ENCODE results near the gene DCXR. TPM values are rescaled to one million over a fixed set of nuclear protein-coding genes. Genes with fewer than 3 reads are reported as not detected.

The DCXR gene
- total RNA-seq, 4 donors from 2014 or later, result 78.6 to 135 (median 102) TPM

DNA sequence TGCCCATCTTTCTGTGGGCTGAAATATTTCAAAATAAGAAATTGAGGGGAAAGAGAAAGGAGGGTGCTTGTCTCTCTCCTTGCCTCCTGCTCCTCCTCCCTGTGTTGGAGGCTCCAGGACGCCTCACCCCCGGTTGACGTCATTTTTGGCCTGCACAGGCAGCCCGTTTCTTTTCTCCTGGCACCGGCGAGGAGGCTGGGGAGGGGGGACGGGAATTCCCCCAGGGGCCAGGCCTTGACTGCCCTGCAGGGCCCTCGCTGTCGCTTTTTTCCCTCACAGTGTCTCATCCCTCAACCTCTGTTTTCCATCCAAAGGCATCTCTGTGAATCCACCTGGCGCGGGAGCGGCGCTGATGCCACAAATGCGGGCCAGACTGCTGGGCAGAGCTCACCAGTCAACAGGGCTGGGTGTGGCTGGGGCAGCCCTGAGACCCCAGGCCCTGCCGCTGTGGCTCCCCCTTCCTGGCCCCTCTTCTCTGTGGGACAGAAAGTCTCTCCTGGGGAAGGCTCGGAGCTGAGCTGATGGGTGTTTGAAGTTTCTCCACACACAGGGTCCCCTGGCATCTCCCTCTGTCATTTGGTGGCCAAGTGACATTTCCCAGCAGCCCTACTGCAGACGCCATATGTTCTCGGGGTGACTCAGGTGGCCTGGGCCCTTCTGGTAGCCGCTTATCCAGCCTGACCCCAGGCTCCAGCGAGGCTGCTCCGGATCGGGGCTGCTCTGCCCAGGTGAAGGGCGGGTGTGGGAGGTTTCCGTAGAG lies 30.8 kb downstream of the DCXR start:
- peaks cover 28 to 43% (median 38%) of the 10 kb centered on the region in 4 donors for H3K4me1 ChIP-seq
- H3K4me3 ChIP-seq, result no peak overlapping the region
- intact Hi-C loops (cut with DNase I), result no loop called here
- H3K27ac ChIP-seq (replicated peaks in 1 of 4), result no peak overlapping the region
- 51% methylated on average over 13 of the region's 24 CpGs for WGBS
- TF ChIP-seq POLR2AphosphoS5 (IDR thresholded peaks at IDR 0.05) (no peak), POLR2A (IDR thresholded peaks at IDR 0.05; ENCODE audit: low read depth) (no peak), EP300 (IDR thresholded peaks at IDR 0.05) (no peak)
- TF ChIP-seq, protein P1, sequence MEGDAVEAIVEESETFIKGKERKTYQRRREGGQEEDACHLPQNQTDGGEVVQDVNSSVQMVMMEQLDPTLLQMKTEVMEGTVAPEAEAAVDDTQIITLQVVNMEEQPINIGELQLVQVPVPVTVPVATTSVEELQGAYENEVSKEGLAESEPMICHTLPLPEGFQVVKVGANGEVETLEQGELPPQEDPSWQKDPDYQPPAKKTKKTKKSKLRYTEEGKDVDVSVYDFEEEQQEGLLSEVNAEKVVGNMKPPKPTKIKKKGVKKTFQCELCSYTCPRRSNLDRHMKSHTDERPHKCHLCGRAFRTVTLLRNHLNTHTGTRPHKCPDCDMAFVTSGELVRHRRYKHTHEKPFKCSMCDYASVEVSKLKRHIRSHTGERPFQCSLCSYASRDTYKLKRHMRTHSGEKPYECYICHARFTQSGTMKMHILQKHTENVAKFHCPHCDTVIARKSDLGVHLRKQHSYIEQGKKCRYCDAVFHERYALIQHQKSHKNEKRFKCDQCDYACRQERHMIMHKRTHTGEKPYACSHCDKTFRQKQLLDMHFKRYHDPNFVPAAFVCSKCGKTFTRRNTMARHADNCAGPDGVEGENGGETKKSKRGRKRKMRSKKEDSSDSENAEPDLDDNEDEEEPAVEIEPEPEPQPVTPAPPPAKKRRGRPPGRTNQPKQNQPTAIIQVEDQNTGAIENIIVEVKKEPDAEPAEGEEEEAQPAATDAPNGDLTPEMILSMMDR (IDR thresholded peaks at IDR 0.05), result no peak
- H3K36me3 ChIP-seq, result peaks cover 0 to 26% (median 15%) of the 10 kb centered on the region in 4 donors
- no peaks in the 10 kb centered on the region for H3K9me3 ChIP-seq
- H3K27me3 ChIP-seq, result no peaks in the 10 kb centered on the region
- no peak for DNase-seq (ENCODE audit: extremely low spot score)

DNA sequence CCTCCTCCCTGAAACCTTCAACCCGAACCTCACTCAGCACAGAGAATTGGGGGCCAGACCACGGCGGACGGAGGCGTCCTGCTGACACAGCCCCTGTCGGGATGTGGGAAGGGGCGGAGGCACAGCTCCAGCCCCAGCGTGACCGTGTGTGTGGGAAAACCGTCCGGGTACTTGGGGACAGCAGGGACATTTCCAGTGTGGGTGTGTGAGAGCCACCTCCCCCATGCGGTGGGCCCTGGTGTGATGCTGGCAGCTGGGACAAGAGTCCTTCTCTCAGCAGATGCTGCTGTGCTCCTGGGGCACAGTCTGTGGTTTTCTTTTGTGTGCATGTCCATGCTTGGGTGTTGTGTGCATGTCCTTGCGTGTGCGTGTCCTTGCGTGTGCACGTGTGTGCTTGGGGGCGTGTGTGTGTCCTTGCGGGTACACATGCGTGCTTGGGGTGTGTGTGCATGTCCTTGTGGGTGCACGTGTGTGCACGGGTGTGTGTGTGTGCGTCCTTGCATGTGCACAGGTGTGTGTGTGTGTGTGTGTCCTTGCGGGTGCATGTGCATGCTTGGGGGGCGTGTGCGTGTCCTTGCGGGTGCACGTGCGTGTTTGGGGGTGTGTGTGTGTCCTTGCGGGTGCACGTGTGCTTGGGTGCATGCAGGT lies 31.7 kb downstream of the DCXR start:
- Histone ChIP-seq H3K36me3 (peaks cover 0 to 21% (median 11%) of the 10 kb centered on the region in 4 donors), H3K27ac (replicated peaks in 1 of 4) (no peak overlapping the region), H3K9me3 (no peaks in the 10 kb centered on the region), H3K27me3 (no peaks in the 10 kb centered on the region), H3K4me1 (peaks cover 28 to 43% (median 38%) of the 10 kb centered on the region in 4 donors), H3K4me3 (no peak overlapping the region)
- TF ChIP-seq EP300 (IDR thresholded peaks at IDR 0.05) (no peak), POLR2AphosphoS5 (IDR thresholded peaks at IDR 0.05) (no peak), POLR2A (IDR thresholded peaks at IDR 0.05; ENCODE audit: low read depth) (no peak)
- intact Hi-C loops (cut with DNase I), result no loop called here
- WGBS, result 84% methylated on average over 29 of the region's 30 CpGs
- DNase-seq (ENCODE audit: extremely low spot score), result no peak

DNA sequence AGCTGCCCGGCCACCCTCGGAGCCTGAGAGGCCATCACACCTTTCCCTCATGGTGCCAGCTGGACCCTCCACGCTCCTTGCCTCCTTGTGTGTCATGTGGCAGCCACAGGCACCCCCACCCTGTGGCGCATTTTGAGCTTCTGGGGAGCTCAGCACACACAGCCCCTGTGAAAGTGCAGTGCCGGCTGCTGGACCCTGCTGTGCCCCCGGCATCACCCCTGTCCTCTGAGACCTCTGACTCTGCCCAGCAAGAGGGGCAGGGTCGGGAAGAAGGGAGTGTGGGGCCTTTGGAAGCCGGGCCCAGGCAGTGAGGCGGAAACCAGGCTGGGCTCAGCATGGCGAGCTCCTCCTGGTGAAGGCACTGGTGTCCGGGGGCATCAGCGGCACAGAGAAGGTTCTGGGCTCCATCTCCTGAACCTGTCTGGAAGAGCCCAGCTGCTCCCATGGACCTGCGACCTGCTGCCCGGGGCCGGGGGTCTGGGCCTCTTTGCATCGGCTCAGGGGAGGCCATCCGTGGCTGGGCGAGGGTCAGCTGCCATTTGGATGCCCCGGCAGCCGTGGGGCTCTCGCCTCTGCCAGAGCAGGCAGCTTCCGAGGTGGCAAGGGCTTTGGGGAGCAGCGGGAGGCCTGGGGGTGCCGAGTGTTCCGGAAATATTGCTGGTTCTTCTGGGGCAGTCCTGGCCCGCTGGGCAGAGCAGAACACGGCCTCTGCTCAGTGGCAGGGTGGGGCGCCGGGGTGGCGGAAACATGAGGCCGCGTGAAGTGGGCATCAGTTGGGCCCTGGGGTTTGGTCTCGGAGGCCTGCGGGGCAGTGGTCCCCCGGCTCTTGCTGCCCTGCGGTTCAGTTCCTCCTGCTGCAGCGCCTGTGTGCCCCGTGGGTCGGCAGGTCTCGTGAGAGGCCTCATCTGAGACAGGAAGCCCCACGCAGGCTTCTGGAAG lies 32.7 kb downstream of the DCXR start:
- Histone ChIP-seq H3K9me3 (no peaks in the 10 kb centered on the region), H3K4me1 (peaks cover 28 to 43% (median 38%) of the 10 kb centered on the region in 4 donors), H3K36me3 (peaks cover 0 to 14% (median 8%) of the 10 kb centered on the region in 4 donors), H3K27ac (replicated peaks in 1 of 4) (peak overlapping the region in 3 of 4 donors; percentile 49 to 59 (median 57)), H3K27me3 (no peaks in the 10 kb centered on the region), H3K4me3 (no peak overlapping the region)
- WGBS, result 85% methylated on average over 24 of the region's 41 CpGs
- intact Hi-C loops (cut with DNase I), result no loop called here
- TF ChIP-seq EP300 (IDR thresholded peaks at IDR 0.05), result no peak
- TF ChIP-seq POLR2AphosphoS5 (IDR thresholded peaks at IDR 0.05), result no peak
- TF ChIP-seq, protein P1 (IDR thresholded peaks at IDR 0.05), result no peak
- TF ChIP-seq POLR2A (IDR thresholded peaks at IDR 0.05; ENCODE audit: low read depth), result no peak
- no peak for DNase-seq (ENCODE audit: extremely low spot score)

DNA sequence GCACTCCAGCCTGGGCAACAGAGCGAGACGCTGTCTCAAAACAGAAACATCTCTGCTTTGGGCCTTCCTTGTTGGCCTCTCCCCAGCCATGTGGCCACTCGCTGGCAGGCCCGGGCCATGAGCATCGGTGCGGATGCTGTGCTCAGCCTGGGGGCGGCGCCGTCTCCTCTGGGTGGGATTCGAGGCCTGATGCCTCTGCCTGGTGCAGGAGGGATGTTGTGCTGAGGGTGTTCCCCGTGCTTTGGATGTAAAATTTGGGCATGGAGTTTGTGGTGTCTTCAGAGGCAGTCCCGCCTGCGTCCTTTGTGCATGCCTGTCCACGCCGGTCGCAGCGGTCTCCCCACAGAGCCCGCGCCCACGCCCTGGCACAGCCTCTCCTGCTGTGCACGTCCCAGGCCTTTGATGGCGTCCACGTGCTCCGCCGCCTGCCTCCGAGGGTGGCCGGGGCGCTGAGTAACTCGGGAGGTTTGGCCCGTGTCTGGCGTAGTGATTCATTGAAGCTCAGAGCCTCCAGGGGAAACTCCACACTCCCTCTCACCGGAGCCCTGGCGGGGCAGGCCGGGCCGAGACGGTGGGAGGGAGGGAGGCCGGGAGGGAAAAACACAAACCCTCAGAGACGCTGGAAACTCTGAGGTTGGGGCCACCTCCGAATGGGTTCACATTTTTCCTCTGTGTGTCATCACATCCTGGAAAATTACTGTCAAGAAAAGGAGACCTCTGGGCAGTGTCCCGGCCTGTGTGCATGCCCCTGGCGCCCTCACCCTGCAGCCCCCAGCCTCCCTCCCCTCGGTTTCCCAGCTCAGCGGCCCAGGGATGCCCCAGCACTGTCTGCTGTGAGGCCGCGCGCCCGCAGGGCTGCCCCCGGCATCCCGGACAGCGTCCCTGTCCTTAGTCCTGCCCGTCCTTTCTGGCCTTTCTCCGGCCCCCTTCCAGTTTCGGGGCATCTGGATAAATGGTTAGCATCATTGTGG lies 33.8 kb downstream of the DCXR start:
- Histone ChIP-seq H3K27me3 (no peaks in the 10 kb centered on the region), H3K4me1 (peaks cover 22 to 43% (median 38%) of the 10 kb centered on the region in 4 donors), H3K9me3 (no peaks in the 10 kb centered on the region), H3K27ac (replicated peaks in 1 of 4) (peak overlapping the region; percentile 28 to 59 (median 53)), H3K4me3 (peak overlapping the region in 2 of 4 donors; percentile 7 to 20), H3K36me3 (peaks cover 0 to 8% (median 2%) of the 10 kb centered on the region in 4 donors)
- intact Hi-C loops (cut with DNase I), result no loop called here
- TF ChIP-seq, protein P1 (IDR thresholded peaks at IDR 0.05), result no peak
- peak; percentile 41 to 57 for TF ChIP-seq POLR2AphosphoS5 (IDR thresholded peaks at IDR 0.05)
- 60% methylated on average over 35 of the region's 53 CpGs for WGBS
- DNase-seq (ENCODE audit: extremely low spot score), result no peak
